HCT116 (cell line): ENCODE data around the gene NCOA5. TPM values are rescaled to one million over a fixed set of nuclear protein-coding genes. Genes with fewer than 3 reads are reported as not detected.

Source experiments
- ATAC-seq: fragments of 200-7000 bp; cut with Tn5 transposase; 2 replicates; pipeline ENCODE4 v1.9.1; 2020; ENCODE audit warnings: mild to moderate bottlenecking, moderate library complexity
- BruUV-seq: library from RNA; stranded (reverse); fragments of 400-500 nt; replicated peaks from 2 replicates; lab custom pipeline; 2021; lab: Mats Ljungman, UMichigan
- CTCF ChIA-PET: fragments of 300-600 bp; sonication (Branson Sonifier 250); formaldehyde crosslinking; loops from one replicate; lab custom pipeline; 2021; ENCODE audit warnings: antibody characterized with exemption; lab: Charles Lee
- POLR2A ChIA-PET: fragments of 300-600, 350-600 bp; sonication (Branson Sonifier 250); formaldehyde crosslinking; loops from one replicate; lab custom pipeline; 2021; ENCODE audit warnings: antibody characterized with exemption; lab: Charles Lee
- RAD21 ChIA-PET, 2 experiments: fragments of 300-600 bp; sonication (Branson Sonifier 250); formaldehyde crosslinking; loops; one replicate each; lab custom pipeline; 2023; ENCODE audit warnings: low total read pairs in 2 of 2; ENCODE audit not compliant: uncharacterized antibody in 2 of 2, unreplicated experiment in 2 of 2, low non-redundant PET in 1 of 2; lab: Charles Lee
- DNase-seq: peaks from one replicate; pipeline ENCODE4 v3.0.0-alpha.2; 2010; ENCODE audit warnings: low read depth, low spot score
- H2AFZ ChIP-seq: fragments of 200-600 bp; shearing (Covaris generic), sonication (generic); 2 replicates; pipeline ENCODE4 v1.6.1; 2017; ENCODE audit warnings: low read depth, mixed run types, mixed read lengths, antibody characterized with exemption, low read length; ENCODE audit not compliant: poor library complexity, severe bottlenecking
- H3K27ac ChIP-seq: 2 replicates; pipeline ENCODE4 v1.5.1; 2012; ENCODE audit warnings: low read depth, low read length
- H3K27me3 ChIP-seq: fragments of 200-600 bp; sonication (generic); 2 replicates; pipeline ENCODE4 v1.6.1; 2016; ENCODE audit warnings: mixed run types, low read length, mixed read lengths; ENCODE audit not compliant: insufficient read depth
- H3K36me3 ChIP-seq, 2 experiments: fragments of 200-500 bp in 1 of 2; fragments of 200-600 bp in 1 of 2; sonication (Bioruptor generic) in 1 of 2; sonication (generic) in 1 of 2; 2 replicates each; pipeline versions ENCODE4 v1.5.1 to v1.6.1; 2014 to 2016; ENCODE audit warnings: low read length in 2 of 2, inconsistent platforms in 1 of 2, mixed read lengths in 1 of 2, mixed run types in 1 of 2; ENCODE audit not compliant: insufficient read depth in 2 of 2, control insufficient read depth in 1 of 2
- H3K4me1 ChIP-seq, 2 experiments: fragments of 200-600 bp in 1 of 2; sonication (generic) in 1 of 2; 2 replicates each; pipeline versions ENCODE4 v1.5.1 to v1.6.1; 2012 to 2017; ENCODE audit warnings: low read length in 2 of 2, inconsistent platforms in 1 of 2, mild to moderate bottlenecking in 1 of 2, mixed read lengths in 1 of 2, mixed run types in 1 of 2, moderate library complexity in 1 of 2; ENCODE audit not compliant: insufficient read depth in 2 of 2, control insufficient read depth in 1 of 2
- H3K4me2 ChIP-seq: fragments of 200-600 bp; sonication (generic); 2 replicates; pipeline ENCODE4 v1.6.1; 2017; ENCODE audit warnings: mixed run types, low read length, mixed read lengths
- H3K4me3 ChIP-seq, 2 experiments: fragments of 200-600 bp in 1 of 2; sonication (generic) in 1 of 2; replicated peaks in 1 of 2; 2 replicates each; pipeline ENCODE4 v1.5.1; 2011 to 2016; ENCODE audit warnings: low read length in 2 of 2, control low read depth in 1 of 2, low read depth in 1 of 2, mild to moderate bottlenecking in 1 of 2, mixed read lengths in 1 of 2, mixed run types in 1 of 2
- H3K79me2 ChIP-seq: fragments of 200-600 bp; sonication (generic); 2 replicates; pipeline ENCODE4 v1.6.1; 2017; ENCODE audit warnings: mild to moderate bottlenecking, mixed run types, low read length, moderate library complexity, mixed read lengths; ENCODE audit not compliant: insufficient read depth
- H3K9ac ChIP-seq: fragments of 200-600 bp; sonication (generic); 2 replicates; pipeline ENCODE4 v1.6.1; 2016; ENCODE audit warnings: low read length, mixed read lengths
- H3K9me2 ChIP-seq: fragments of 200-600 bp; sonication (generic), shearing (Covaris generic); 2 replicates; pipeline ENCODE4 v1.6.1; 2017; ENCODE audit warnings: mixed run types, mild to moderate bottlenecking, moderate library complexity; ENCODE audit not compliant: insufficient read depth
- H3K9me3 ChIP-seq, 2 experiments: fragments of 200-500 bp in 1 of 2; fragments of 200-600 bp in 1 of 2; sonication (Bioruptor generic) in 1 of 2; sonication (generic) in 1 of 2; 2 replicates each; pipeline ENCODE4 v1.6.1; 2014 to 2017; ENCODE audit warnings: low read length in 2 of 2, mixed read lengths in 2 of 2, inconsistent platforms in 1 of 2, low read depth in 1 of 2, mild to moderate bottlenecking in 1 of 2, mixed run types in 1 of 2, moderate library complexity in 1 of 2; ENCODE audit not compliant: control insufficient read depth in 1 of 2, insufficient read depth in 1 of 2
- H4K20me1 ChIP-seq: fragments of 200-600 bp; sonication (generic), shearing (Covaris generic); 2 replicates; pipeline ENCODE4 v1.6.1; 2017; ENCODE audit warnings: mixed run types, mild to moderate bottlenecking, moderate library complexity; ENCODE audit not compliant: insufficient read depth
- CBX3 ChIP-seq: IDR thresholded peaks from 2 replicates; pipeline ENCODE4 v1.6.1; 2012; ENCODE audit warnings: low read depth
- CEBPB ChIP-seq: IDR thresholded peaks from 2 replicates; pipeline ENCODE4 v1.6.1; 2012; ENCODE audit warnings: low read depth
- CTCF ChIP-seq, 3 experiments: fragments of 200-600 bp in 1 of 3; sonication (generic) in 1 of 3; IDR thresholded peaks in 2 of 3; conservative IDR thresholded peaks in 1 of 3; 2 replicates each; pipeline ENCODE4 v1.5.1; 2012 to 2017; ENCODE audit warnings: low read depth in 2 of 3, low read length in 2 of 3, antibody characterized with exemption in 1 of 3, borderline replicate concordance in 1 of 3, control low read depth in 1 of 3, mild to moderate bottlenecking in 1 of 3, mixed read lengths in 1 of 3, mixed run types in 1 of 3, moderate library complexity in 1 of 3; ENCODE audit not compliant: insufficient read depth in 1 of 3
- ELF1 ChIP-seq: IDR thresholded peaks from 2 replicates; pipeline ENCODE4 v1.6.1; 2012; ENCODE audit warnings: low read depth, borderline replicate concordance
- JUND ChIP-seq: IDR thresholded peaks from 2 replicates; pipeline ENCODE4 v1.6.1; 2012
- MAX ChIP-seq: IDR thresholded peaks from 2 replicates; pipeline ENCODE4 v1.6.1; 2012
- RAD21 ChIP-seq: IDR thresholded peaks from 2 replicates; pipeline ENCODE4 v1.6.1; 2012; ENCODE audit warnings: low read depth, mild to moderate bottlenecking
- REST ChIP-seq: IDR thresholded peaks from 2 replicates; pipeline ENCODE4 v1.6.1; 2012; ENCODE audit warnings: low read depth
- SP1 ChIP-seq: IDR thresholded peaks from 2 replicates; pipeline ENCODE4 v1.6.1; 2012; ENCODE audit warnings: low read depth
- TCF7L2 ChIP-seq: IDR thresholded peaks from 2 replicates; pipeline ENCODE4 v1.7.0; 2011; ENCODE audit warnings: borderline replicate concordance, inconsistent platforms; ENCODE audit not compliant: insufficient read depth, insufficient read length; ENCODE audit errors: extremely low read depth
- YY1 ChIP-seq: IDR thresholded peaks from 2 replicates; pipeline ENCODE4 v1.6.1; 2011; ENCODE audit warnings: low read length, low read depth, moderate library complexity, mild to moderate bottlenecking; ENCODE audit not compliant: insufficient replicate concordance; ENCODE audit errors: extremely low read depth
- ZFX ChIP-seq: fragments of 450-650 bp; IDR thresholded peaks from 2 replicates; pipeline ENCODE4 v1.6.1; 2017
- ZNF274 ChIP-seq: fragments of 200-500 bp; sonication (Bioruptor generic); IDR thresholded peaks from 2 replicates; pipeline ENCODE4 v1.6.1; 2014; ENCODE audit warnings: mild to moderate bottlenecking, low read depth, low read length, inconsistent platforms
- intact Hi-C: fragments of 100-400 bp; cut with micrococcal nuclease; formaldehyde crosslinking; loops from 2 replicates; pipeline ENCODE4 v1.10.0; 2022
- total RNA-seq: library from RNA; stranded (reverse); gene quantifications from one replicate; pipeline ENCODE4 v1.2.1, GENCODE V29; 2021; ENCODE audit not compliant: unreplicated experiment

The NCOA5 gene
- total RNA-seq, 1 experiment from 2014 or later, result 31.6 TPM

GRCh38 chr20:46132705-46133120 lies 43.0 kb upstream of the NCOA5 start:
- H3K9me3 ChIP-seq, result no peaks in the 10 kb centered on the region
- no peak overlapping the region for H3K27ac ChIP-seq
- H3K36me3 ChIP-seq, result no peaks in the 10 kb centered on the region
- no peak overlapping the region for H2AFZ ChIP-seq
- TF ChIP-seq JUND (no peak), CEBPB (no peak), RAD21 (peak; percentile 93), REST (no peak), CBX3 (no peak), YY1 (no peak), MAX (no peak), ELF1 (no peak), CTCF (IDR thresholded peaks at IDR 0.05 in 2 of 3, conservative IDR thresholded peaks at IDR 0.05 in 1 of 3; ENCODE audit: borderline replicate concordance in 1 of 3, insufficient read depth in 1 of 3, low read depth in 2 of 3, low read length in 2 of 3) (peak; percentile 86 to 88 (median 87)), SP1 (no peak), ZFX (no peak), ZNF274 (no peak), TCF7L2 (no peak)
- H3K4me1 ChIP-seq, result no peaks in the 10 kb centered on the region
- DNase-seq, result peak; percentile 21
- H3K9ac ChIP-seq, result no peak overlapping the region
- BruUV-seq, result no TSS peak
- H3K79me2 ChIP-seq, result no peaks in the 10 kb centered on the region
- H4K20me1 ChIP-seq, result no peaks in the 10 kb centered on the region
- H3K4me2 ChIP-seq, result 0 out of 2 replicates have a peak overlapping the region, but pooled peaks have one; percentile 2
- peak; percentile 95 for ATAC-seq
- intact Hi-C loops, result loop anchor here (1.0 to 5.0 kb wide), 5 partner anchors 121 to 353 kb away; partner anchors contain the start of gene CDH22
- ChIA-PET RAD21 (interaction anchor here (1.0 to 1.5 kb wide), 2 partner anchors 216 kb away, joined by 3 read pairs; no protein-coding TSS in a partner anchor), CTCF (interaction anchor here (0.8 to 2.6 kb wide), 7 partner anchors 14 to 305 kb away, joined by 3 to 11 read pairs (median 3); partner anchors contain the start of gene ELMO2), POLR2A (no interaction called here)
- H3K9me2 ChIP-seq, result no peaks in the 10 kb centered on the region
- 0 out of 2 replicates have a peak, but pooled peaks cover 12% of the 10 kb centered on the region for H3K27me3 ChIP-seq
- H3K4me3 ChIP-seq, result no peak overlapping the region
